Loucy (cell line): ENCODE results near the gene FAM186B.

ENCODE experiments used
- CTCF ChIP-seq: fragments of 200-600 bp; sonication (generic); conservative IDR thresholded peaks from 2 replicates; pipeline ENCODE4 v1.5.1; 2014; ENCODE audit warnings: mild to moderate bottlenecking, antibody characterized with exemption, low read length
- EZH2phosphoT487 ChIP-seq: fragments of 200-600 bp; IDR thresholded peaks from 2 replicates; pipeline ENCODE4 v1.6.1; 2018; ENCODE audit warnings: antibody characterized with exemption, mild to moderate bottlenecking, moderate library complexity, borderline replicate concordance

GRCh38 chr12:49642370-49642802 lies 36.9 kb upstream of the FAM186B start:
- TF ChIP-seq CTCF (no peak), EZH2phosphoT487 (no peak)
